Measurements from ENCODE around the gene NMNAT3. TPM values are rescaled to one million over a fixed set of nuclear protein-coding genes. Genes with fewer than 3 reads are reported as not detected.
"Not testable (repeated sequence)": the region's sequence is repeated elsewhere in the genome, so short reads cannot be mapped to it uniquely, and the experiment has no call there.

NMNAT3 gene
- total RNA-seq, 1 donor: 1.8 TPM

GRCh38 chr3:139602003-139602402 is 75.8 kb downstream of the NMNAT3 start:
- no peak for DNase-seq (ENCODE audit: low read depth)
- TF ChIP-seq CTCF (IDR thresholded peaks at IDR 0.05; ENCODE audit: insufficient read depth, low read length): no peak
- no peak overlapping the region for H3K4me3 ChIP-seq (ENCODE audit: low read depth, low read length)

- no peak for DNase-seq (ENCODE audit: low read depth)
- TF ChIP-seq CTCF (IDR thresholded peaks at IDR 0.05; ENCODE audit: insufficient read depth, low read length): no peak
- no peak overlapping the region for H3K4me3 ChIP-seq (ENCODE audit: low read depth, low read length)
These were observed 76.4 kb downstream of the NMNAT3 start for GRCh38 chr3:139601191-139601961.

- no peak for DNase-seq (ENCODE audit: low read depth)
- no peak for TF ChIP-seq CTCF (IDR thresholded peaks at IDR 0.05; ENCODE audit: insufficient read depth, low read length)
- H3K4me3 ChIP-seq (ENCODE audit: low read depth, low read length): no peak overlapping the region
These were observed 79.8 kb downstream of the NMNAT3 start for GRCh38 chr3:139597947-139598346.

DNA sequence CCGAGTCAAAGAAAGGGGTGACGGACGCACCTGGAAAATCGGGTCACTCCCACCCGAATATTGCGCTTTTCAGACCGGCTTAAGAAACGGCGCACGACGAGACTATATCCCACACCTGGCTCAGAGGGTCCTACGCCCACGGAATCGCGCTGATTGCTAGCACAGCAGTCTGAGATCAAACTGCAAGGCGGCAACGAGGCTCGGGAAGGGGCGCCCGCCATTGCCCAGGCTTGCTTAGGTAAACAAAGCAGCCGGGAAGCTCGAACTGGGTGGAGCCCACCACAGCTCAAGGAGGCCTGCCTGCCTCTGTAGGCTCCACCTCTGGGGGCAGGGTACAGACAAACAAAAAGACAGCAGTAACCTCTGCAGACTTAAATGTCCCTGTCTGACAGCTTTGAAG is 86.6 kb downstream of the NMNAT3 start:
- not testable (repeated sequence) for H3K4me3 ChIP-seq (ENCODE audit: low read depth, low read length); DNase-seq (ENCODE audit: low read depth)

- H3K4me3 ChIP-seq (ENCODE audit: low read depth, low read length): no peak overlapping the region
- DNase-seq (ENCODE audit: low read depth): no peak
- no peak for TF ChIP-seq CTCF (IDR thresholded peaks at IDR 0.05; ENCODE audit: insufficient read depth, low read length)
These were observed 89.3 kb downstream of the NMNAT3 start for GRCh38 chr3:139588450-139588849.

DNA sequence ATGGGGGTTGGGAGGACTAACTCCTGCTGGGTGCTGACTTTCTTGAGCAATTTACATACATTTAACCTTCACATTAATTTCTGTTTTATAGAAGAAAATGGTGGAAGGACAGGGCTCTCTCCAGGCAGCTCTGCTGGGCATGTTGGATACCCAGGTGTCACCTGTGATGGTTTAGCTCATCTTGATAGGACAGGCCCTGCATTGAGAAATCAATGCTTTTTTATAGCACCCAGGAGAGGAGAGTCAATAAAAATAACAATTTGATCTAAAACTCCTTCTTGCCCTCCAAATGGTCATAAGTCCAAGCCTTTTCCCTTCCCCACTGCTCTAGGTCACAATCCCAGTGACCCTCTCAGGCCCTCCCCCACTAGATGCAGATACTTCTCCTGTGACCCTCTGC is 90.0 kb downstream of the NMNAT3 start:
- no peak overlapping the region for H3K4me3 ChIP-seq (ENCODE audit: low read depth, low read length)
- DNase-seq (ENCODE audit: low read depth): no peak
- TF ChIP-seq CTCF (IDR thresholded peaks at IDR 0.05; ENCODE audit: insufficient read depth, low read length): no peak

- H3K4me3 ChIP-seq (ENCODE audit: low read depth, low read length): no peak overlapping the region
- no peak for TF ChIP-seq CTCF (IDR thresholded peaks at IDR 0.05; ENCODE audit: insufficient read depth, low read length)
- no peak for DNase-seq (ENCODE audit: low read depth)
These were observed 91.3 kb downstream of the NMNAT3 start for GRCh38 chr3:139586420-139587017.

All from fibroblast of the aortic adventitia (primary cell).